Endothelial cell of umbilical vein (primary cell): ENCODE data around the gene ATXN7L1. TPM values are rescaled to one million over a fixed set of nuclear protein-coding genes. Genes with fewer than 3 reads are reported as not detected.

Experiments
- BruUV-seq: library from RNA; stranded (reverse); fragments of 400-500 nt; replicated peaks from 2 replicates; lab custom pipeline; 2021; lab: Mats Ljungman, UMichigan
- CTCF ChIA-PET: fragments of 300-600, 350-600 bp; sonication (Branson Sonifier 250); formaldehyde crosslinking; loops from one replicate; lab custom pipeline; 2021; ENCODE audit warnings: antibody characterized with exemption, inconsistent platforms; lab: Charles Lee
- POLR2A ChIA-PET: fragments of 300-600, 350-600 bp; sonication (Branson Sonifier 250); formaldehyde crosslinking; loops from one replicate; lab custom pipeline; 2021; ENCODE audit warnings: antibody characterized with exemption, inconsistent platforms; lab: Charles Lee
- DNase-seq: peaks from one replicate; pipeline ENCODE4 v3.0.0-alpha.2; 2011; ENCODE audit warnings: low read depth, low spot score
- FAIRE-seq: peaks from 2 replicates; lab custom pipeline; 2011; peaks lifted over from hg19 to GRCh38; lab: Jason Lieb, UNC
- H2AFZ ChIP-seq: 2 replicates; pipeline ENCODE4 v1.6.0; 2012; ENCODE audit warnings: low read depth, low read length, control low read depth, inconsistent platforms
- H3K27ac ChIP-seq: 2 replicates; pipeline ENCODE4 v1.5.1; 2011; ENCODE audit warnings: low read depth, mild to moderate bottlenecking, control low read depth, low read length, moderate library complexity; ENCODE audit not compliant: insufficient read depth
- H3K27me3 ChIP-seq, 2 experiments: 2 replicates each; pipeline versions ENCODE4 v1.6.0 to v1.6.1; 2011; ENCODE audit warnings: low read length in 2 of 2, mixed read lengths in 1 of 2; ENCODE audit not compliant: control insufficient read depth in 2 of 2, insufficient read depth in 2 of 2
- H3K36me3 ChIP-seq, 2 experiments: 2 replicates in 1 of 2; 3 replicates in 1 of 2; pipeline ENCODE4 v1.5.1; 2011; ENCODE audit warnings: low read length in 2 of 2, mild to moderate bottlenecking in 1 of 2, moderate library complexity in 1 of 2; ENCODE audit not compliant: control insufficient read depth in 2 of 2, insufficient read depth in 2 of 2; ENCODE audit errors: extremely low read depth in 1 of 2
- H3K4me1 ChIP-seq: 3 replicates; pipeline ENCODE4 v1.5.1; 2011; ENCODE audit warnings: mild to moderate bottlenecking, low read length; ENCODE audit not compliant: control insufficient read depth, insufficient read depth; ENCODE audit errors: extremely low read depth
- H3K4me2 ChIP-seq: 2 replicates; pipeline ENCODE4 v1.6.1; 2011; ENCODE audit warnings: low read length, control low read depth, mixed read lengths; ENCODE audit not compliant: insufficient read depth
- H3K4me3 ChIP-seq, 3 experiments: fragments of 200-600 bp in 1 of 3; sonication (generic), shearing (Covaris generic) in 1 of 3; replicated peaks in 1 of 3; 2 replicates each; pipeline ENCODE4 v1.5.1; 2011 to 2016; ENCODE audit warnings: control low read depth in 3 of 3, low read length in 3 of 3, mild to moderate bottlenecking in 2 of 3, inconsistent platforms in 1 of 3, low read depth in 1 of 3, moderate library complexity in 1 of 3; ENCODE audit not compliant: insufficient read depth in 1 of 3
- H3K79me2 ChIP-seq: 2 replicates; pipeline ENCODE4 v1.6.0; 2012; ENCODE audit warnings: low read length, inconsistent platforms; ENCODE audit not compliant: control insufficient read depth, insufficient read depth
- H3K9ac ChIP-seq: replicated peaks from 2 replicates; pipeline ENCODE3; 2011; ENCODE audit warnings: low read length, control low read depth; ENCODE audit not compliant: insufficient read depth; ENCODE audit errors: extremely low read depth
- H3K9me1 ChIP-seq: replicated peaks from 3 replicates; pipeline ENCODE4 v1.6.0; 2011; ENCODE audit warnings: mild to moderate bottlenecking, low read length; ENCODE audit not compliant: control insufficient read depth, insufficient read depth; ENCODE audit errors: extremely low read depth
- H3K9me3 ChIP-seq: replicated peaks from 2 replicates; pipeline ENCODE4 v1.5.1; 2012; ENCODE audit warnings: low read length, inconsistent platforms; ENCODE audit not compliant: control insufficient read depth, insufficient read depth
- H4K20me1 ChIP-seq: replicated peaks from 2 replicates; pipeline ENCODE3; 2011; ENCODE audit warnings: mild to moderate bottlenecking, low read length; ENCODE audit not compliant: control insufficient read depth, insufficient read depth; ENCODE audit errors: extremely low read depth
- CTCF ChIP-seq, 2 donors: IDR thresholded peaks; 1 replicate in 1 of 2; 2 replicates in 1 of 2; pipeline ENCODE4 v1.5.1; 2011; ENCODE audit warnings: low read length in 2 of 2, mild to moderate bottlenecking in 2 of 2, moderate library complexity in 2 of 2, control low read depth in 1 of 2, inconsistent platforms in 1 of 2, low read depth in 1 of 2; ENCODE audit not compliant: insufficient read depth in 1 of 2; ENCODE audit errors: extremely low read depth in 1 of 2
- EZH2 ChIP-seq: IDR thresholded peaks from 2 replicates; pipeline ENCODE4 v1.6.1; 2012; ENCODE audit warnings: borderline replicate concordance, low read depth, mild to moderate bottlenecking, moderate library complexity, low read length, inconsistent platforms; ENCODE audit not compliant: severe bottlenecking
- FOS ChIP-seq: IDR thresholded peaks from 2 replicates; pipeline ENCODE4 v1.6.1; 2011; ENCODE audit warnings: mild to moderate bottlenecking, low read length, moderate library complexity, borderline replicate concordance; ENCODE audit not compliant: insufficient read depth
- GATA2 ChIP-seq: IDR thresholded peaks from 2 replicates; pipeline ENCODE4 v1.7.0; 2011; ENCODE audit warnings: low read depth, mild to moderate bottlenecking, moderate library complexity, mixed read lengths, low read length; ENCODE audit not compliant: insufficient read length, insufficient read depth
- JUN ChIP-seq: IDR thresholded peaks from 2 replicates; pipeline ENCODE4 v1.6.1; 2011; ENCODE audit warnings: borderline replicate concordance, low read depth; ENCODE audit not compliant: insufficient read length, insufficient read depth
- MAX ChIP-seq: IDR thresholded peaks from 2 replicates; pipeline ENCODE4 v1.6.1; 2011; ENCODE audit not compliant: insufficient read depth, insufficient read length
- MYC ChIP-seq: IDR thresholded peaks from one replicate; pipeline ENCODE4 v1.6.1; 2011; ENCODE audit warnings: mild to moderate bottlenecking, low read depth, low read length
- POLR2A ChIP-seq: IDR thresholded peaks from 2 replicates; pipeline ENCODE4 v1.6.1; 2012; ENCODE audit warnings: low read depth, mild to moderate bottlenecking, control low read depth, low read length
- POLR2AphosphoS5 ChIP-seq: IDR thresholded peaks from 2 replicates; pipeline ENCODE4 v1.6.1; 2012; ENCODE audit warnings: low read depth, mild to moderate bottlenecking, control low read depth, low read length, moderate library complexity; ENCODE audit not compliant: insufficient read depth
- dilution Hi-C: fragments of 300-500 bp; cut with MboI; formaldehyde crosslinking; loops from one replicate; pipeline ENCODE4 v1.15.0; 2019; ENCODE audit warnings: low sequenced_read_pairs; ENCODE audit not compliant: extremely low pct_ligation_motif_present
- intact Hi-C: fragments of 100-400 bp; cut with micrococcal nuclease; formaldehyde crosslinking; loops from one replicate; pipeline ENCODE4 v1.10.0; 2022
- polyA plus RNA-seq, 4 experiments: library from polyadenylated mRNA; depleted of rRNA in 3 of 4; stranded (reverse) in 3 of 4; unstranded in 1 of 4; fragments of >200 nt; gene quantifications; 2 replicates each; pipeline versions ENCODE4 v1.2.1 to v1.2.3, GENCODE V29; 2011 to 2012; ENCODE audit warnings: missing spikeins in 1 of 4
- total RNA-seq: library from RNA; stranded (reverse); gene quantifications from 2 replicates; pipeline ENCODE4 v1.2.3, GENCODE V29; 2021

ATXN7L1 gene
- total and polyA plus RNA-seq, 2 donors (not counting 3 experiments of a cell fraction or from before 2014, with no cell fraction given): 4.6 to 15.6 TPM

- TF ChIP-seq FOS (no peak), POLR2AphosphoS5 (no peak), POLR2A (no peak), MYC (no peak), JUN (no peak)
- dilution Hi-C loops (no loop called here), intact Hi-C loops (loop anchor here (5.0 kb wide), 1 partner anchor 353 kb away; no protein-coding TSS in a partner anchor)
- no peaks in the 10 kb centered on the region for H3K9me3 ChIP-seq
- no TSS peak for BruUV-seq
- FAIRE-seq (no peak), DNase-seq (no peak)
- no peaks in the 10 kb centered on the region for H4K20me1 ChIP-seq
- H3K27me3 ChIP-seq: no peaks in the 10 kb centered on the region
- H3K9ac ChIP-seq: no peak overlapping the region
- no peaks in the 10 kb centered on the region for H3K79me2 ChIP-seq
- no peaks in the 10 kb centered on the region for H3K9me1 ChIP-seq
- ChIA-PET CTCF (interaction anchor here (0.6 to 1.6 kb wide), 4 partner anchors 16 to 353 kb away, joined by 3 to 6 read pairs (median 4); no protein-coding TSS in a partner anchor), POLR2A (no interaction called here)
- H2AFZ ChIP-seq: no peak overlapping the region
- no peak overlapping the region for H3K4me3 ChIP-seq
- H3K27ac ChIP-seq: no peak overlapping the region
- H3K4me2 ChIP-seq: no peak overlapping the region
- H3K36me3 ChIP-seq: no peaks in the 10 kb centered on the region
- peaks cover 6% of the 10 kb centered on the region for H3K4me1 ChIP-seq
Observed at GRCh38 chr7:105689067-105689819, 187.2 kb downstream of the ATXN7L1 start.

GRCh38 chr7:105688617-105689016 is 187.8 kb downstream of the ATXN7L1 start:
- Histone ChIP-seq H3K79me2 (no peaks in the 10 kb centered on the region), H3K9me3 (no peaks in the 10 kb centered on the region), H3K4me3 (no peak overlapping the region), H3K9ac (no peak overlapping the region), H3K4me2 (no peak overlapping the region), H3K4me1 (peaks cover 6% of the 10 kb centered on the region), H3K36me3 (no peaks in the 10 kb centered on the region), H3K27me3 (no peaks in the 10 kb centered on the region), H2AFZ (no peak overlapping the region), H3K27ac (no peak overlapping the region), H4K20me1 (no peaks in the 10 kb centered on the region), H3K9me1 (no peaks in the 10 kb centered on the region)
- BruUV-seq: no TSS peak
- DNase-seq (no peak), FAIRE-seq (no peak)
- POLR2A ChIA-PET: no interaction called here
- CTCF ChIA-PET: interaction anchor here (0.6 to 1.6 kb wide), 3 partner anchors 16 to 32 kb away, joined by 4 to 6 read pairs (median 5); no protein-coding TSS in a partner anchor
- no peak for TF ChIP-seq CTCF (IDR thresholded peaks at IDR 0.05; ENCODE audit: extremely low read depth in 1 of 2, insufficient read depth in 1 of 2, low read depth in 1 of 2, low read length in 2 of 2)
- TF ChIP-seq POLR2AphosphoS5: no peak
- no peak for TF ChIP-seq FOS
- TF ChIP-seq MYC: no peak
- no peak for TF ChIP-seq EZH2
- TF ChIP-seq JUN: no peak
- no peak for TF ChIP-seq MAX
- no peak for TF ChIP-seq POLR2A
- TF ChIP-seq GATA2: no peak
- dilution Hi-C loops: no loop called here
- intact Hi-C loops: loop anchor here (1.0 to 5.0 kb wide), 2 partner anchors 321 to 354 kb away; no protein-coding TSS in a partner anchor
